Muscle of leg (tissue), 11 donors: ENCODE data around the gene GDF2. TPM values are rescaled to one million over a fixed set of nuclear protein-coding genes. Genes with fewer than 3 reads are reported as not detected.

Experiments
- DNase-seq: peaks from one replicate; pipeline ENCODE4 v3.0.0; 2013
- H3K27ac ChIP-seq: one replicate; pipeline ENCODE4 v1.5.1; 2013; ENCODE audit warnings: mild to moderate bottlenecking, low read length, control low read depth
- H3K27me3 ChIP-seq: one replicate; pipeline ENCODE4 v1.6.1; 2013; ENCODE audit warnings: low read length; ENCODE audit not compliant: control insufficient read depth, insufficient read depth
- H3K36me3 ChIP-seq: one replicate; pipeline ENCODE4 v1.6.1; 2013; ENCODE audit warnings: low read length; ENCODE audit not compliant: control insufficient read depth, insufficient read depth
- H3K4me1 ChIP-seq: one replicate; pipeline ENCODE4 v1.6.1; 2013; ENCODE audit warnings: low read length; ENCODE audit not compliant: control insufficient read depth, insufficient read depth
- H3K4me3 ChIP-seq: one replicate; pipeline ENCODE4 v1.5.1; 2013; ENCODE audit warnings: low read length, control low read depth
- H3K9me3 ChIP-seq: replicated peaks from 2 replicates; pipeline ENCODE4 v1.6.1; 2013; ENCODE audit warnings: low read depth, low read length; ENCODE audit not compliant: control insufficient read depth
- WGBS: methylation state at CpG from one replicate; pipeline ENCODE4 v1.1.5; 2013; ENCODE audit warnings: missing lambda C conversion rate; ENCODE audit not compliant: insufficient coverage; 5-methylcytosine and 5-hydroxymethylcytosine counted together
- polyA plus RNA-seq, 8 donors: library from polyadenylated mRNA; unstranded; fragments of 120-200 nt; gene quantifications; one replicate each; pipeline versions ENCODE4 v1.2.1 to v1.2.3, GENCODE V29; 2013; ENCODE audit warnings: inconsistent platforms in 1 of 8, low replicate concordance in 1 of 8; ENCODE audit not compliant: insufficient read length in 8 of 8, insufficient read depth in 1 of 8
- total RNA-seq: library from RNA; stranded (reverse); fragments of 120-200 nt; gene quantifications from one replicate; pipeline ENCODE4 v1.2.4, GENCODE V29; 2013

The GDF2 gene
- total and polyA plus RNA-seq, 9 donors, result not detected

DNA sequence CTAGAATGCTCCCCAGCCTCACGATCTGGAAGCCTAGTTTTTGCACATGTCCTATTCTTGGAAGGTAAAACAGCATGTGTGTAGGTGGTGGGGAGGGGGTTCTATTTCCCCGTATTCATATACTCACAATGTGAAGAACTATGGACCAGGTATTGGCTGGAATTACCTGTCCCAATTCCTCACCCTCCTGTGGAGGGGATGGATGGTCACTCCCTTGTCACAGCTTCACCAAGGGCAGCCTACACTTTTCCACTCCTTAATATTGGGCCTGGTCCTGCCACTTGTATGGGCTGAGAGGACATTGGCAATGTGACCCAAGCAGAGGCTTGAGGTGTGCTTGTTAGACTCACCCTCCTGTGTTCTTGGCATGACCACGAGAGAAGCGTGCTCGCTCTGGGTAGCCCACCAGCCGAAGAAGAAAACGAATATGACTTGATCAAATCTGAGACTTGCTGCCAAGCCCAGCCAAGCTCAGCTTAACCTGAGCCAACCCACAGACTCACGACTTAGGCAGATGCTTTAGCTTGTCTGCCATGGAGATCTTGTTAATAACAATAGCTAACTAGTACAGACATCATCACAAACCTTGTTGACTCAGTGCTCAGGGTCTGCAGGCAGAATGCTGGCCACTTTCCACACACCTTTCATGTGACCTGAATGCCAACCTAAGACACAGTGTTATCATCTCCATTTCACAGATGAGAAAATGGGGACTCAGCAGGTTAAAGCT is 44.6 kb downstream of the GDF2 start:
- Histone ChIP-seq H3K36me3 (peaks cover 2% of the 10 kb centered on the region), H3K4me1 (peaks cover 25% of the 10 kb centered on the region), H3K27ac (no peak overlapping the region), H3K9me3 (no peaks in the 10 kb centered on the region), H3K4me3 (no peak overlapping the region), H3K27me3 (no peaks in the 10 kb centered on the region)
- WGBS, result 83% methylated on average over 6 of the region's 8 CpGs
- no peak for DNase-seq

DNA sequence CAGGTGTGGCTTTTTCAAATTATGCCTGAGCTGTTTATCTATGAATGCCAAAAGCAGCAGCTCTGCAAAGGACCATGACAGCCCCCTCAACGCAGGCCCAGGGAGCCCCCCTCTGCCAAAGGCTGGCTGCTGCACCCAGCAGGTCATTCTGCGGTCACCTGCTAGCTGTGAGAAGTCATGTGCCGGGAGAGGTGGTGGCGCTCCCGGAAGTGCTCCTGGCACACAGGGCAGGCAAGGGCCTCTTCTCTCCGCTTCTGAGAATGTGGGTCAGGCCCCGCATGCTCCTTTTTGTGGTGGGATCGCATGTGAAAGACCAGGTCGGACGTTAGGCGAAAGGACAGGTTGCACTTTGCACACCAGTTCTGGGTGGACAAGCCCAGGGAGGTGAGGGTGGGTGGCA is 45.4 kb downstream of the GDF2 start:
- Histone ChIP-seq H3K4me1 (peaks cover 25% of the 10 kb centered on the region), H3K36me3 (peaks cover 2% of the 10 kb centered on the region), H3K4me3 (no peak overlapping the region), H3K27ac (no peak overlapping the region), H3K9me3 (no peaks in the 10 kb centered on the region), H3K27me3 (no peaks in the 10 kb centered on the region)
- no peak for DNase-seq
- WGBS, result 88% methylated on average over 11 of the region's 11 CpGs

- Histone ChIP-seq H3K4me3 (no peak overlapping the region), H3K36me3 (peaks cover 2% of the 10 kb centered on the region), H3K27ac (no peak overlapping the region), H3K9me3 (no peaks in the 10 kb centered on the region), H3K27me3 (no peaks in the 10 kb centered on the region), H3K4me1 (peaks cover 25% of the 10 kb centered on the region)
- DNase-seq, result no peak
- 93% methylated on average over 21 of the region's 24 CpGs for WGBS
These were observed 46.4 kb downstream of the GDF2 start for GRCh38 chr10:47368431-47369180.

GRCh38 chr10:47369251-47369894 is 47.1 kb downstream of the GDF2 start:
- no peak for DNase-seq
- Histone ChIP-seq H3K27me3 (no peaks in the 10 kb centered on the region), H3K36me3 (peaks cover 2% of the 10 kb centered on the region), H3K4me1 (peaks cover 22% of the 10 kb centered on the region), H3K4me3 (no peak overlapping the region), H3K27ac (no peak overlapping the region), H3K9me3 (no peaks in the 10 kb centered on the region)
- WGBS, result 87% methylated on average over 8 of the region's 9 CpGs

GRCh38 chr10:47370015-47370767 is 47.9 kb downstream of the GDF2 start:
- peaks cover 2% of the 10 kb centered on the region for H3K36me3 ChIP-seq
- H3K9me3 ChIP-seq, result no peaks in the 10 kb centered on the region
- no peak overlapping the region for H3K27ac ChIP-seq
- H3K4me3 ChIP-seq, result no peak overlapping the region
- WGBS, result 100% methylated on average over 4 of the region's 11 CpGs
- H3K27me3 ChIP-seq, result no peaks in the 10 kb centered on the region
- peaks cover 21% of the 10 kb centered on the region for H3K4me1 ChIP-seq
- no peak for DNase-seq

- Histone ChIP-seq H3K27me3 (no peaks in the 10 kb centered on the region), H3K9me3 (no peaks in the 10 kb centered on the region), H3K27ac (no peak overlapping the region), H3K36me3 (peaks cover 2% of the 10 kb centered on the region), H3K4me1 (peaks cover 15% of the 10 kb centered on the region), H3K4me3 (no peak overlapping the region)
- DNase-seq, result no peak
- 76% methylated on average over 5 of the region's 7 CpGs for WGBS
These were observed 48.6 kb downstream of the GDF2 start for GRCh38 chr10:47370878-47371277.

DNA sequence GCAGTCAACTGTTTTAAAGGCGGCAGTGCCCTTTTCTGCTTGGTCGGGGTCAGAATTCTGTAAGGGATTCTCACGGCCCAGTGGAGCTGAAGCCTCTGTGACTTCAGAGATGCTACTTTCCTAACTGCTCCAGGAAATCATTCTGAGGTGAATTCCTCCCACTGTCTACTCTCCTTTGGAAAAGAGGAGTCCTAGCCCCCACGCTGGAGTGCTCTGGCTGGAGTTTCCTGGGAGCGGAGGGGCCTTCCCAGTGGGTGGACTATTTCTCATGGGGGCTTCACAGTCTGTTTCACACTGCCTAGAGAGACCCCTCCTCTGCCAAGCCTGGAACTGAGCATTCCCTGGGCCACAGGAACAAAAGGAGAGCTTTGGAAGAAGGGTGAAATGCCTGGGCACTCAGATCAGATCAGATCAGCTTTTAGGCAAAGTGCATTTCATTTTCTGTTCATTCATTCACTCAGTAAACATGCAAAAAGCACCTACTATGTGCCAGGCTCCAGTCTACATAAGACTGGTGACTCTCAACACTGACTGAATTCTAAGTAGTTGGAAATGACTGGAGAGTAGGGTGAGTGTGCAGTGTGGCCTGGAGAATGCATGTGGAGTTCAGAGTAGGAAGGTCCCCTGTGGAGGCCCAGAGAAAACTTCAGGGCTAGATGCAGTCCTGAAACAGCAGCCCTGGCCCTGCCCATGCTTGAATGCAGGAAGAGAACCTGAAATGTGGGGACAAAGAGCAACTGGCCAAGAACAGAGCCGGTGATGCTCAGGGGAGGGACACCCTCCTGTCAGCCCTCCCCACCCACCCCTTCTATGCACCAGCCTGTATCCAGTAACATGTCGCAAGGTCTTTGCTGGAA is 49.6 kb downstream of the GDF2 start:
- Histone ChIP-seq H3K27me3 (no peaks in the 10 kb centered on the region), H3K36me3 (peaks cover 2% of the 10 kb centered on the region), H3K4me1 (peaks cover 17% of the 10 kb centered on the region), H3K4me3 (no peak overlapping the region), H3K9me3 (no peaks in the 10 kb centered on the region), H3K27ac (no peak overlapping the region)
- WGBS, result 70% methylated on average over 4 of the region's 7 CpGs
- no peak for DNase-seq

DNA sequence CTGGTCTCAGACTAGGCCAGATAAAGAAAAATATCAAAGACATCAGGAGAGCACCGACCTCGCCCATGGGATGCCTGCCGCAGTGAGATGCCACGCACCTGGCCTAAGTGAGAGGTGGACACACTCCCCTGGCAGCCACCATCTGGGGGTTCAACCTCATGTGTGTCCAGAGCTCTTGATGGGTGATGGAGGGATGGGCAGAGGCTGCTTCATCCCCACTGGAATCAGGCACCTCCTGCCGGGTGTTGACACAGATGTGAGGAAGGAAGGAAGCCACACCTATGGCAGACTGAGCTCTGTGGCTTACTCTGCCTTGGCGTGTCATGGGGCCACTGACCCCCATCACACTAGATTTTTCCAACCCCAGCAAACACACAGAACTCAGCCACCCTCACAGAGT is 50.5 kb downstream of the GDF2 start:
- peaks cover 23% of the 10 kb centered on the region for H3K4me1 ChIP-seq
- H3K27ac ChIP-seq, result no peak overlapping the region
- H3K4me3 ChIP-seq, result no peak overlapping the region
- H3K27me3 ChIP-seq, result no peaks in the 10 kb centered on the region
- H3K36me3 ChIP-seq, result no peaks in the 10 kb centered on the region
- no peak for DNase-seq
- no peaks in the 10 kb centered on the region for H3K9me3 ChIP-seq
- WGBS, result 91% methylated on average over 4 of the region's 6 CpGs
